ENCODE data around the gene SLC27A5. TPM values are rescaled to one million over a fixed set of nuclear protein-coding genes. Genes with fewer than 3 reads are reported as not detected.

The SLC27A5 gene
- total and polyA plus RNA-seq, 2 of the 13 experiments (the other 11 are each of a cell fraction or from before 2014, with no cell fraction given), result 30.3 to 40.2 TPM

GRCh38 chr19:58544591-58545285 lies 32.9 kb upstream of the SLC27A5 start (continued):
- no peak for TF ChIP-seq ZNF280B (CRISPR knock-in tag; IDR thresholded peaks at IDR 0.05; ENCODE audit: borderline replicate concordance)
- no peak for TF ChIP-seq CREB3 (CRISPR knock-in tag; IDR thresholded peaks at IDR 0.05)
- no peak for TF ChIP-seq DDIT3 (CRISPR knock-in tag; IDR thresholded peaks at IDR 0.05)
- TF ChIP-seq FOXJ3 (CRISPR knock-in tag; IDR thresholded peaks at IDR 0.05; ENCODE audit: borderline replicate concordance), result no peak
- TF ChIP-seq ZNF775 (CRISPR knock-in tag; IDR thresholded peaks at IDR 0.05; ENCODE audit: borderline replicate concordance), result no peak
- 0 out of 2 replicates have a peak, but pooled peaks have one; percentile 63 for TF ChIP-seq HOXA9 (CRISPR knock-in tag; IDR thresholded peaks at IDR 0.05; ENCODE audit: borderline replicate concordance)
- no peak for TF ChIP-seq SRSF9 (IDR thresholded peaks at IDR 0.05; ENCODE audit: borderline replicate concordance, insufficient read depth, low read depth, low read length, poor library complexity, severe bottlenecking)
- no peak for TF ChIP-seq ZNF576 (CRISPR knock-in tag; IDR thresholded peaks at IDR 0.05)
- TF ChIP-seq IRX3 (CRISPR knock-in tag; IDR thresholded peaks at IDR 0.05; ENCODE audit: borderline replicate concordance, low read depth), result 0 out of 2 replicates have a peak, but pooled peaks have one; percentile 10
- no peak for TF ChIP-seq IRF9 (CRISPR knock-in tag; IDR thresholded peaks at IDR 0.05; ENCODE audit: borderline replicate concordance)
- no peak for TF ChIP-seq ZNF556 (CRISPR knock-in tag; IDR thresholded peaks at IDR 0.05; ENCODE audit: borderline replicate concordance)
- TF ChIP-seq REL (CRISPR knock-in tag; conservative IDR thresholded peaks at IDR 0.05), result 0 out of 2 replicates have a peak, but pooled peaks have one; percentile 44
- no peak for TF ChIP-seq ZNF318 (CRISPR knock-in tag; IDR thresholded peaks at IDR 0.05)

Measured in HepG2 (cell line).